ENCODE results near the gene ATP6V1C2. TPM values are rescaled to one million over a fixed set of nuclear protein-coding genes. Genes with fewer than 3 reads are reported as not detected.

The ATP6V1C2 gene
- total and polyA plus RNA-seq, 2 of the 4 experiments (the other 2 are of a cell fraction) = not detected

- Histone ChIP-seq H4K5ac (ENCODE audit: low read depth, low read length) (no peak overlapping the region), H3K18ac (ENCODE audit: low read depth, low read length) (no peak overlapping the region), H3K4me1 (ENCODE audit: control insufficient read depth, insufficient read depth, low read length) (no peaks in the 10 kb centered on the region), H3K36me3 (ENCODE audit: control insufficient read depth, insufficient read depth, low read length) (no peaks in the 10 kb centered on the region), H3K4me3 (ENCODE audit: insufficient read depth, low read depth, low read length) (no peak overlapping the region), H3K79me1 (ENCODE audit: low read depth in 1 of 2, low read length in 2 of 2) (no peaks in the 10 kb centered on the region), H3K4ac (ENCODE audit: low read depth, low read length) (no peak overlapping the region), H3K14ac (replicated peaks; ENCODE audit: low read depth, low read length) (no peak overlapping the region), H4K8ac (ENCODE audit: low read depth in 2 of 2, low read length in 2 of 2) (no peak overlapping the region), H3K56ac (ENCODE audit: extremely low read depth, insufficient read depth, low read length) (no peak overlapping the region), H3K27ac (ENCODE audit: insufficient read depth, low read length) (no peak overlapping the region), H2AK5ac (ENCODE audit: low read depth, low read length) (no peak overlapping the region), H2BK120ac (ENCODE audit: low read depth, low read length) (no peak overlapping the region), H3K9me1 (ENCODE audit: insufficient read depth, low read length) (no peaks in the 10 kb centered on the region), H3K9me3 (ENCODE audit: control insufficient read depth, insufficient read depth, low read length) (no peaks in the 10 kb centered on the region), H2AK9ac (replicated peaks; ENCODE audit: low read depth, low read length, poor library complexity) (no peak overlapping the region), H3K9ac (ENCODE audit: low read depth, low read length) (no peak overlapping the region), H4K20me1 (ENCODE audit: insufficient read depth, low read length) (no peaks in the 10 kb centered on the region), H4K91ac (ENCODE audit: insufficient read depth, low read depth, low read length) (no peak overlapping the region), H2BK5ac (ENCODE audit: low read depth, low read length, poor library complexity, severe bottlenecking) (no peak overlapping the region), H2AFZ (replicated peaks; ENCODE audit: low read length, poor library complexity) (peak overlapping the region; percentile 23), H3K27me3 (ENCODE audit: control insufficient read depth, insufficient read depth, low read length) (peaks cover 18% of the 10 kb centered on the region), H3K23ac (ENCODE audit: low read depth, low read length) (no peak overlapping the region), H2BK15ac (ENCODE audit: low read depth, low read length) (no peak overlapping the region), H3K4me2 (ENCODE audit: low read depth, low read length) (no peak overlapping the region), H2BK20ac (ENCODE audit: low read depth, low read length) (no peak overlapping the region)
- 17% methylated on average over 3 of the region's 7 CpGs; no CpG with 5 or more reads in 1 of the 2 experiments for WGBS, 2 experiments (ENCODE audit: extremely low coverage in 2 of 2, insufficient read length in 1 of 2)
- intact Hi-C loops (cut with micrococcal nuclease) = no loop called here
- ChIA-PET POLR2A (ENCODE audit: unreplicated experiment) (no interaction called here), CTCF (no interaction called here)
- no TSS peak for BruUV-seq (replicated peaks)
- no peak for TF ChIP-seq RFX5 (IDR thresholded peaks at IDR 0.05; ENCODE audit: low read depth, low read length)
- no peak for TF ChIP-seq POLR2A (IDR thresholded peaks at IDR 0.05; ENCODE audit: low read depth, low read length)
- TF ChIP-seq, protein P1, sequence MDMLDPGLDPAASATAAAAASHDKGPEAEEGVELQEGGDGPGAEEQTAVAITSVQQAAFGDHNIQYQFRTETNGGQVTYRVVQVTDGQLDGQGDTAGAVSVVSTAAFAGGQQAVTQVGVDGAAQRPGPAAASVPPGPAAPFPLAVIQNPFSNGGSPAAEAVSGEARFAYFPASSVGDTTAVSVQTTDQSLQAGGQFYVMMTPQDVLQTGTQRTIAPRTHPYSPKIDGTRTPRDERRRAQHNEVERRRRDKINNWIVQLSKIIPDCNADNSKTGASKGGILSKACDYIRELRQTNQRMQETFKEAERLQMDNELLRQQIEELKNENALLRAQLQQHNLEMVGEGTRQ (IDR thresholded peaks at IDR 0.05; ENCODE audit: low read depth, low read length) = no peak
- TF ChIP-seq MAZ (IDR thresholded peaks at IDR 0.05; ENCODE audit: borderline replicate concordance, low read depth, low read length) = no peak
- no peak for TF ChIP-seq BHLHE40 (IDR thresholded peaks at IDR 0.05; ENCODE audit: low read depth, low read length)
- TF ChIP-seq FOS (IDR thresholded peaks at IDR 0.05; ENCODE audit: low read depth, low read length) = no peak
- no peak for TF ChIP-seq SMC3 (IDR thresholded peaks at IDR 0.05; ENCODE audit: low read depth, low read length)
- TF ChIP-seq CEBPB (IDR thresholded peaks at IDR 0.05; ENCODE audit: low read depth, low read length) = no peak
- TF ChIP-seq, protein P2, sequence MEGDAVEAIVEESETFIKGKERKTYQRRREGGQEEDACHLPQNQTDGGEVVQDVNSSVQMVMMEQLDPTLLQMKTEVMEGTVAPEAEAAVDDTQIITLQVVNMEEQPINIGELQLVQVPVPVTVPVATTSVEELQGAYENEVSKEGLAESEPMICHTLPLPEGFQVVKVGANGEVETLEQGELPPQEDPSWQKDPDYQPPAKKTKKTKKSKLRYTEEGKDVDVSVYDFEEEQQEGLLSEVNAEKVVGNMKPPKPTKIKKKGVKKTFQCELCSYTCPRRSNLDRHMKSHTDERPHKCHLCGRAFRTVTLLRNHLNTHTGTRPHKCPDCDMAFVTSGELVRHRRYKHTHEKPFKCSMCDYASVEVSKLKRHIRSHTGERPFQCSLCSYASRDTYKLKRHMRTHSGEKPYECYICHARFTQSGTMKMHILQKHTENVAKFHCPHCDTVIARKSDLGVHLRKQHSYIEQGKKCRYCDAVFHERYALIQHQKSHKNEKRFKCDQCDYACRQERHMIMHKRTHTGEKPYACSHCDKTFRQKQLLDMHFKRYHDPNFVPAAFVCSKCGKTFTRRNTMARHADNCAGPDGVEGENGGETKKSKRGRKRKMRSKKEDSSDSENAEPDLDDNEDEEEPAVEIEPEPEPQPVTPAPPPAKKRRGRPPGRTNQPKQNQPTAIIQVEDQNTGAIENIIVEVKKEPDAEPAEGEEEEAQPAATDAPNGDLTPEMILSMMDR (conservative IDR thresholded peaks at IDR 0.05; ENCODE audit: low read depth, low read length) = no peak
- no peak for TF ChIP-seq NFE2L2 (IDR thresholded peaks at IDR 0.05; ENCODE audit: low read depth, low read length)
- no peak for TF ChIP-seq MXI1 (IDR thresholded peaks at IDR 0.05; ENCODE audit: borderline replicate concordance, low read depth, low read length)
- TF ChIP-seq ELK1 (IDR thresholded peaks at IDR 0.05; ENCODE audit: borderline replicate concordance, low read depth, low read length) = no peak
- ATAC-seq (ENCODE audit: low read depth) (no peak), DNase-seq (no peak)
- in situ Hi-C loops (cut with MboI; ENCODE audit: low sequenced_read_pairs) = no loop called here
- dilution Hi-C loops (cut with HindIII; ENCODE audit: low sequenced_read_pairs, unreplicated experiment) = no loop called here
Observed at GRCh38 chr2:10755621-10756020, 34.2 kb downstream of the ATP6V1C2 start.
